AML-193 (cell line): ENCODE results near the gene KDM4C.
"Not testable (repeated sequence)": the region's sequence is repeated elsewhere in the genome, so short reads cannot be mapped to it uniquely, and the experiment has no call there.

ENCODE experiments used
- DNase-seq, 2 experiments: peaks; one replicate each; lab custom pipeline; 2025; lab: John Stamatoyannopoulos, UW

The KDM4C gene

GRCh38 chr9:6931913-6932312 is 174.1 kb downstream of the KDM4C start:
- DNase-seq = no peak

- DNase-seq = no peak
Observed at GRCh38 chr9:6936103-6936502, 178.3 kb downstream of the KDM4C start.

- DNase-seq = no peak
Observed at GRCh38 chr9:6937209-6937608, 179.4 kb downstream of the KDM4C start.

GRCh38 chr9:6938447-6938846 is 180.7 kb downstream of the KDM4C start:
- DNase-seq = no peak

- no peak for DNase-seq
Observed at GRCh38 chr9:6938873-6939272, 181.1 kb downstream of the KDM4C start.

GRCh38 chr9:6941501-6941900 is 183.7 kb downstream of the KDM4C start:
- DNase-seq = no peak

GRCh38 chr9:6942406-6942805 is 184.6 kb downstream of the KDM4C start:
- peak; percentile 69 to 81 for DNase-seq

- DNase-seq = no peak
Observed at GRCh38 chr9:6943293-6943692, 185.5 kb downstream of the KDM4C start.

- peak; percentile 18 to 36 for DNase-seq
Observed at GRCh38 chr9:6944093-6944551, 186.3 kb downstream of the KDM4C start.

- DNase-seq = no peak
Observed at GRCh38 chr9:6944896-6945295, 187.1 kb downstream of the KDM4C start.

- no peak for DNase-seq
Observed at GRCh38 chr9:6945816-6946215, 188.0 kb downstream of the KDM4C start.

GRCh38 chr9:6946583-6947166 is 188.9 kb downstream of the KDM4C start:
- no peak for DNase-seq

- not testable (repeated sequence) for DNase-seq
Observed at GRCh38 chr9:6948921-6949320, 191.1 kb downstream of the KDM4C start.

GRCh38 chr9:6955251-6955921 is 197.6 kb downstream of the KDM4C start:
- no peak for DNase-seq

- no peak for DNase-seq
Observed at GRCh38 chr9:6956879-6957278, 199.1 kb downstream of the KDM4C start.

- no peak for DNase-seq
Observed at GRCh38 chr9:6959270-6960000, 201.7 kb downstream of the KDM4C start.

GRCh38 chr9:6960777-6961176 is 203.0 kb downstream of the KDM4C start:
- no peak for DNase-seq

GRCh38 chr9:6961845-6962522 is 204.2 kb downstream of the KDM4C start:
- no peak for DNase-seq

GRCh38 chr9:6965566-6965965 is 207.8 kb downstream of the KDM4C start:
- DNase-seq = no peak

- no peak for DNase-seq
Observed at GRCh38 chr9:6968271-6968670, 210.5 kb downstream of the KDM4C start.

- DNase-seq = no peak
Observed at GRCh38 chr9:6969805-6970204, 212.0 kb downstream of the KDM4C start.

- no peak for DNase-seq
Observed at GRCh38 chr9:6973089-6973488, 215.3 kb downstream of the KDM4C start.

GRCh38 chr9:6973762-6974161 is 216.0 kb downstream of the KDM4C start:
- DNase-seq = peak; percentile 12 to 34
